HEK293 (cell line): ENCODE measurements around the gene STARD8.

Experiments
- CTCF ChIA-PET: fragments of 350-600 bp; formaldehyde crosslinking; extraction: SDS; loops from one replicate; lab custom pipeline; 2021; ENCODE audit warnings: antibody characterized with exemption; lab: Yijun Ruan, JAX
- POLR2A ChIA-PET: fragments of 300-600 bp; formaldehyde crosslinking; extraction: SDS; loops from one replicate; lab custom pipeline; 2020; ENCODE audit warnings: antibody characterized with exemption, inconsistent platforms; lab: Yijun Ruan, JAX
- H3K27ac ChIP-seq: fragments of 200-500 bp; sonication (Bioruptor generic); 2 replicates; pipeline ENCODE4 v1.5.1; 2014; ENCODE audit warnings: low read depth, low read length, control low read depth, inconsistent platforms; ENCODE audit errors: extremely low read depth
- H3K36me3 ChIP-seq, 2 experiments: fragments of 200-500 bp in 1 of 2; sonication (Bioruptor generic) in 1 of 2; 1 replicate in 1 of 2; 2 replicates in 1 of 2; pipeline ENCODE4 v1.5.1; 2014 to 2017; ENCODE audit warnings: inconsistent platforms in 2 of 2, low read length in 2 of 2; ENCODE audit not compliant: control insufficient read depth in 2 of 2, insufficient read depth in 1 of 2
- H3K4me1 ChIP-seq: fragments of 200-500 bp; sonication (Bioruptor generic); 2 replicates; pipeline ENCODE4 v1.5.1; 2014; ENCODE audit warnings: mild to moderate bottlenecking, low read length, inconsistent platforms; ENCODE audit not compliant: control insufficient read depth, insufficient read depth
- H3K4me3 ChIP-seq: 2 replicates; pipeline ENCODE4 v1.5.1; 2011; ENCODE audit warnings: low read depth, mild to moderate bottlenecking, control low read depth, low read length, moderate library complexity
- H3K9me3 ChIP-seq: fragments of 200-500 bp; sonication (Bioruptor generic); 2 replicates; pipeline ENCODE4 v1.5.1; 2014; ENCODE audit warnings: low read depth, low read length, inconsistent platforms; ENCODE audit not compliant: control insufficient read depth, insufficient read depth
- SETDB1 ChIP-seq: IDR thresholded peaks from one replicate; pipeline ENCODE4 v1.6.1; 2017; ENCODE audit warnings: mild to moderate bottlenecking, low read length, moderate library complexity, mixed read lengths; ENCODE audit not compliant: insufficient read length
- ZIC2 ChIP-seq: fragments of 450-650 bp; formaldehyde crosslinking; IDR thresholded peaks from 2 replicates; pipeline ENCODE4 v1.5.1; 2016; ENCODE audit warnings: missing biosample characterization, missing genetic modification characterization
- ZNF138 ChIP-seq: fragments of 450-650 bp; formaldehyde crosslinking; IDR thresholded peaks from 2 replicates; pipeline ENCODE4 v1.5.1; 2016; ENCODE audit warnings: missing biosample characterization, missing genetic modification characterization, borderline replicate concordance
- ZNF2 ChIP-seq: fragments of 450-650 bp; formaldehyde crosslinking; IDR thresholded peaks from 2 replicates; pipeline ENCODE4 v1.5.1; 2016; ENCODE audit warnings: missing biosample characterization, missing genetic modification characterization
- ZNF202 ChIP-seq: fragments of 450-650 bp; formaldehyde crosslinking; IDR thresholded peaks from 2 replicates; pipeline ENCODE4 v1.5.1; 2016; ENCODE audit warnings: missing biosample characterization, missing genetic modification characterization, borderline replicate concordance
- ZNF350 ChIP-seq: fragments of 450-650 bp; formaldehyde crosslinking; IDR thresholded peaks from 2 replicates; pipeline ENCODE4 v1.5.0; 2017; ENCODE audit warnings: missing biosample characterization, mild to moderate bottlenecking, missing genetic modification characterization
- ZNF585B ChIP-seq: fragments of 450-650 bp; formaldehyde crosslinking; IDR thresholded peaks from 2 replicates; pipeline ENCODE4 v1.5.1; 2016; ENCODE audit warnings: missing biosample characterization, missing genetic modification characterization
- ZNF747 ChIP-seq: fragments of 450-650 bp; formaldehyde crosslinking; IDR thresholded peaks from 2 replicates; pipeline ENCODE4 v1.5.1; 2016; ENCODE audit warnings: missing biosample characterization, missing genetic modification characterization
- ZXDB ChIP-seq: fragments of 450-650 bp; formaldehyde crosslinking; IDR thresholded peaks from 2 replicates; pipeline ENCODE4 v1.5.1; 2016; ENCODE audit warnings: missing biosample characterization, missing genetic modification characterization
- TF ChIP-seq, protein P1 (sequence below): fragments of 450-650 bp; formaldehyde crosslinking; IDR thresholded peaks from 2 replicates; pipeline ENCODE4 v1.5.1; 2017; ENCODE audit warnings: missing biosample characterization, missing genetic modification characterization
- TF ChIP-seq, protein P2 (sequence below): fragments of 450-650 bp; formaldehyde crosslinking; IDR thresholded peaks from 2 replicates; pipeline ENCODE4 v1.5.1; 2016; ENCODE audit warnings: missing biosample characterization, missing genetic modification characterization
- TF ChIP-seq, protein P3 (sequence below): fragments of 450-650 bp; formaldehyde crosslinking; IDR thresholded peaks from 2 replicates; pipeline ENCODE4 v1.5.1; 2016; ENCODE audit warnings: missing biosample characterization, missing genetic modification characterization
- TF ChIP-seq, protein P4 (sequence below): fragments of 450-650 bp; formaldehyde crosslinking; IDR thresholded peaks from 2 replicates; pipeline ENCODE4 v1.5.1; 2016; ENCODE audit warnings: missing biosample characterization, missing genetic modification characterization, borderline replicate concordance
- TF ChIP-seq, protein P5 (sequence below): fragments of 450-650 bp; formaldehyde crosslinking; IDR thresholded peaks from 2 replicates; pipeline ENCODE4 v1.5.1; 2016; ENCODE audit warnings: missing biosample characterization, missing genetic modification characterization

STARD8 gene

DNA sequence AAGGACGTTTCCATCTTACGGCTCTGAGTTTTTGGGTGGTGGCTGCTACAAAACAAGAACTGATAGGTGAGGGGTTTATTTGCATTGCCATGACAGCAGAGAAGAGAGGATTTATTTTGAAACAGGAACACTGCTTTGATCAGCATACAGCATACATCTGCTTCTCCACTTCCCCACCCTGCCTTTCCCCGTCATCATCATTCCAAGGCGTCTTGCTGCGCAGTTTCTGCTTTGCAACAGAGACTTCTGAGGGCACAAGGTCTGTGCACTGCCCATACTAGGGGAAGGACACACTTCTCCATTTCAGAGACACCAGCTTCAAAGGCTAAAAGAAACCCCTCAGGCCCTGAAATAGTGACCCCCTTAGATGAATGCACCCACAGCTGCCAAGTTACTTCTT is 19.1 kb downstream of the STARD8 start:
- no peaks in the 10 kb centered on the region for H3K36me3 ChIP-seq
- ChIA-PET POLR2A (no interaction called here), CTCF (interaction anchor here (1.1 kb wide), 1 partner anchor 44 kb away, joined by 4 read pairs; no protein-coding TSS in a partner anchor)
- no peak overlapping the region for H3K27ac ChIP-seq
- no peak overlapping the region for H3K4me3 ChIP-seq
- TF ChIP-seq ZNF747 (tag by site-specific recombination): no peak
- TF ChIP-seq, protein P1, sequence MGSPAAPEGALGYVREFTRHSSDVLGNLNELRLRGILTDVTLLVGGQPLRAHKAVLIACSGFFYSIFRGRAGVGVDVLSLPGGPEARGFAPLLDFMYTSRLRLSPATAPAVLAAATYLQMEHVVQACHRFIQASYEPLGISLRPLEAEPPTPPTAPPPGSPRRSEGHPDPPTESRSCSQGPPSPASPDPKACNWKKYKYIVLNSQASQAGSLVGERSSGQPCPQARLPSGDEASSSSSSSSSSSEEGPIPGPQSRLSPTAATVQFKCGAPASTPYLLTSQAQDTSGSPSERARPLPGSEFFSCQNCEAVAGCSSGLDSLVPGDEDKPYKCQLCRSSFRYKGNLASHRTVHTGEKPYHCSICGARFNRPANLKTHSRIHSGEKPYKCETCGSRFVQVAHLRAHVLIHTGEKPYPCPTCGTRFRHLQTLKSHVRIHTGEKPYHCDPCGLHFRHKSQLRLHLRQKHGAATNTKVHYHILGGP (tag by site-specific recombination): no peak
- TF ChIP-seq, protein P2, sequence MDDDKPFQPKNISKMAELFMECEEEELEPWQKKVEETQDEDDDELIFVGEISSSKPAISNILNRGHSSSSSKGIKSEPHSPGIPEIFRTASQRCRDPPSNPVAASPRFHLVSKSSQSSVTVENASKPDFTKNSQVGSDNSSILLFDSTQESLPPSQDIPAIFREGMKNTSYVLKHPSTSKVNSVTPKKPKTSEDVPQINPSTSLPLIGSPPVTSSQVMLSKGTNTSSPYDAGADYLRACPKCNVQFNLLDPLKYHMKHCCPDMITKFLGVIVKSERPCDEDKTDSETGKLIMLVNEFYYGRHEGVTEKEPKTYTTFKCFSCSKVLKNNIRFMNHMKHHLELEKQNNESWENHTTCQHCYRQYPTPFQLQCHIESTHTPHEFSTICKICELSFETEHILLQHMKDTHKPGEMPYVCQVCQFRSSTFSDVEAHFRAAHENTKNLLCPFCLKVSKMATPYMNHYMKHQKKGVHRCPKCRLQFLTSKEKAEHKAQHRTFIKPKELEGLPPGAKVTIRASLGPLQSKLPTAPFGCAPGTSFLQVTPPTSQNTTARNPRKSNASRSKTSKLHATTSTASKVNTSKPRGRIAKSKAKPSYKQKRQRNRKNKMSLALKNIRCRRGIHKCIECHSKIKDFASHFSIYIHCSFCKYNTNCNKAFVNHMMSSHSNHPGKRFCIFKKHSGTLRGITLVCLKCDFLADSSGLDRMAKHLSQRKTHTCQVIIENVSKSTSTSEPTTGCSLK (tag by site-specific recombination): no peak
- no peak for TF ChIP-seq ZXDB
- TF ChIP-seq ZNF2: no peak
- TF ChIP-seq ZNF138 (tag by site-specific recombination): no peak
- no peak for TF ChIP-seq SETDB1
- TF ChIP-seq, protein P3, sequence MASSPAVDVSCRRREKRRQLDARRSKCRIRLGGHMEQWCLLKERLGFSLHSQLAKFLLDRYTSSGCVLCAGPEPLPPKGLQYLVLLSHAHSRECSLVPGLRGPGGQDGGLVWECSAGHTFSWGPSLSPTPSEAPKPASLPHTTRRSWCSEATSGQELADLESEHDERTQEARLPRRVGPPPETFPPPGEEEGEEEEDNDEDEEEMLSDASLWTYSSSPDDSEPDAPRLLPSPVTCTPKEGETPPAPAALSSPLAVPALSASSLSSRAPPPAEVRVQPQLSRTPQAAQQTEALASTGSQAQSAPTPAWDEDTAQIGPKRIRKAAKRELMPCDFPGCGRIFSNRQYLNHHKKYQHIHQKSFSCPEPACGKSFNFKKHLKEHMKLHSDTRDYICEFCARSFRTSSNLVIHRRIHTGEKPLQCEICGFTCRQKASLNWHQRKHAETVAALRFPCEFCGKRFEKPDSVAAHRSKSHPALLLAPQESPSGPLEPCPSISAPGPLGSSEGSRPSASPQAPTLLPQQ: no peak
- H3K4me1 ChIP-seq: no peaks in the 10 kb centered on the region
- no peaks in the 10 kb centered on the region for H3K9me3 ChIP-seq

DNA sequence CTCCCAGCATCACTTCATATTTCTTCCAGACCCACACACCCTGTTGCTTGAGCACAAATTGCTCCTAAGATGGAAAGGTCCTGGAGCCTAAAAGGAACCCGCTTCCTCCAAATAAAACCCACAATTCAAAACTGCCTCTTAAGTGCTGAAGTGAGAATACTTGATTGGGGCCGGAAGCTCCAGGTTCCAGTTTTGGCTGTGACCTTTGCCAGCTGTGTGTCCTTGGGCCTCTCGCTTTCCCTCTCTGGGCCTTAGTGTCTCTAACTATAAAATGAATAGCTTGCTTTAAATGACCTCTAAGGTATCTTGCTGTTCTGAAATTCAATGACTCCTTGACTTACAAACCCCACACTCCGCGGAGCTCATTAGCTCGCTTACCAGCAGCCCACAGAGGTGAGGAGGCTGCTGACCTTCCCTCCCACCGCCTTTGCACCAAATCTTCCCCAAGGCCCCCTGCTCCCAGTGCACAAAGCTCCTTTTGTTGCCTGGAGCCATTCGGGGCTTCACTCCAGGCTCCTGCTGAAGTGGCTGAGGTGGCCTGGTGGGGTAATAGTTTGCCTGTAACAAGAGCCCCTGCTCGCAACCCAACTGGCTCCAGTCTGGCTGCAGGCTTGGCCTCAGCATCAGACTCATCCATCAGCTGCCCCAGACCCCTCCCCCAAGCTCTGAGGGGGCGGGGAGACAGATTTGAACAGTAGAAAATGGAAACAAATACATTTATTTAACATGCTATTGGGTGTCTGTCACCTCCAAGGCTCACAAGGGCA is 21.8 kb downstream of the STARD8 start:
- H3K4me1 ChIP-seq: no peaks in the 10 kb centered on the region
- H3K4me3 ChIP-seq: no peak overlapping the region
- CTCF ChIA-PET: interaction anchor here (0.6 kb wide), 1 partner anchor 329 kb away, joined by 3 read pairs; no protein-coding TSS in a partner anchor
- H3K36me3 ChIP-seq: no peaks in the 10 kb centered on the region
- H3K27ac ChIP-seq: no peak overlapping the region
- TF ChIP-seq ZNF585B (tag by site-specific recombination): no peak
- TF ChIP-seq, protein P4, sequence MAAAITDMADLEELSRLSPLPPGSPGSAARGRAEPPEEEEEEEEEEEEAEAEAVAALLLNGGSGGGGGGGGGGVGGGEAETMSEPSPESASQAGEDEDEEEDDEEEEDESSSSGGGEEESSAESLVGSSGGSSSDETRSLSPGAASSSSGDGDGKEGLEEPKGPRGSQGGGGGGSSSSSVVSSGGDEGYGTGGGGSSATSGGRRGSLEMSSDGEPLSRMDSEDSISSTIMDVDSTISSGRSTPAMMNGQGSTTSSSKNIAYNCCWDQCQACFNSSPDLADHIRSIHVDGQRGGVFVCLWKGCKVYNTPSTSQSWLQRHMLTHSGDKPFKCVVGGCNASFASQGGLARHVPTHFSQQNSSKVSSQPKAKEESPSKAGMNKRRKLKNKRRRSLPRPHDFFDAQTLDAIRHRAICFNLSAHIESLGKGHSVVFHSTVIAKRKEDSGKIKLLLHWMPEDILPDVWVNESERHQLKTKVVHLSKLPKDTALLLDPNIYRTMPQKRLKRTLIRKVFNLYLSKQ (tag by site-specific recombination): no peak
- peak; percentile 58 for TF ChIP-seq ZIC2 (tag by site-specific recombination)
- TF ChIP-seq, protein P5, sequence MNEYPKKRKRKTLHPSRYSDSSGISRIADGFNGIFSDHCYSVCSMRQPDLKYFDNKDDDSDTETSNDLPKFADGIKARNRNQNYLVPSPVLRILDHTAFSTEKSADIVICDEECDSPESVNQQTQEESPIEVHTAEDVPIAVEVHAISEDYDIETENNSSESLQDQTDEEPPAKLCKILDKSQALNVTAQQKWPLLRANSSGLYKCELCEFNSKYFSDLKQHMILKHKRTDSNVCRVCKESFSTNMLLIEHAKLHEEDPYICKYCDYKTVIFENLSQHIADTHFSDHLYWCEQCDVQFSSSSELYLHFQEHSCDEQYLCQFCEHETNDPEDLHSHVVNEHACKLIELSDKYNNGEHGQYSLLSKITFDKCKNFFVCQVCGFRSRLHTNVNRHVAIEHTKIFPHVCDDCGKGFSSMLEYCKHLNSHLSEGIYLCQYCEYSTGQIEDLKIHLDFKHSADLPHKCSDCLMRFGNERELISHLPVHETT (tag by site-specific recombination): no peak
- TF ChIP-seq, all 188 proteins: peak for 1
- no peaks in the 10 kb centered on the region for H3K9me3 ChIP-seq
- POLR2A ChIA-PET: no interaction called here

DNA sequence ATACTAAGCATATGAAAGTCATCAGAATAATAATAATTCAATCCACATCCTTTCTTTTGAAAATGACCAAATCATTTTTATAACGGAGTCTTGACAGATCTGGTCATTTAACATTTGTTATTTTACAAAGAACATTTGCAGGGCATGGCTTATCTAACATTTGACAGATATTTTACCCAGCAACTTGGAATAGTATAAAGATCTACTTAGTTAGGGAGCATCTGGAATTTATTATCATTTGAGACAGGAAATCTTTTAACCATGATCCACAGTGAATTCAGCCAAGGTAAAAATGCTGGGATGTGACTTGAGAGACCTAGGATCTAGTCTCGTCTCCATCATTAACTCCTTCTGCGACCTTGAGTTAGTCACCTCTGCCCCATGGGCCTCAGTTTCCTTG is 22.4 kb downstream of the STARD8 start:
- Histone ChIP-seq H3K27ac (no peak overlapping the region), H3K9me3 (no peaks in the 10 kb centered on the region)
- CTCF ChIA-PET: interaction anchor here (0.6 kb wide), 1 partner anchor 329 kb away, joined by 3 read pairs; no protein-coding TSS in a partner anchor

More for the DNA sequence above, 22.4 kb downstream of the STARD8 start:
- POLR2A ChIA-PET: no interaction called here
- TF ChIP-seq ZNF202 (no peak), ZNF350 (tag by site-specific recombination) (no peak)
- TF ChIP-seq, all 188 proteins: peak for 0
- no peaks in the 10 kb centered on the region for H3K36me3 ChIP-seq
- no peaks in the 10 kb centered on the region for H3K4me1 ChIP-seq
- H3K4me3 ChIP-seq: no peak overlapping the region
